Mesenchymal stem cell (in vitro differentiated cells and primary cell): ENCODE data around the gene ASB16.

Experiments
- DNase-seq: peaks from one replicate; pipeline ENCODE4 v3.0.0-alpha.2; 2013
- H2AFZ ChIP-seq: one replicate; pipeline ENCODE4 v1.6.1; 2013; ENCODE audit warnings: low read depth, mild to moderate bottlenecking, control low read depth, inconsistent platforms, low read length, moderate library complexity
- H2AK5ac ChIP-seq: 2 replicates; pipeline ENCODE4 v1.6.1; 2013; ENCODE audit warnings: low read length, moderate library complexity, mild to moderate bottlenecking, inconsistent platforms; ENCODE audit not compliant: severe bottlenecking
- H2BK120ac ChIP-seq: one replicate; pipeline ENCODE4 v1.6.1; 2013; ENCODE audit warnings: low read depth, mild to moderate bottlenecking, inconsistent platforms, low read length, moderate library complexity
- H2BK12ac ChIP-seq, 2 experiments: one replicate each; pipeline ENCODE4 v1.6.1; 2013; ENCODE audit warnings: inconsistent platforms in 2 of 2, low read length in 2 of 2, mild to moderate bottlenecking in 2 of 2, moderate library complexity in 2 of 2, control low read depth in 1 of 2
- H2BK15ac ChIP-seq: one replicate; pipeline ENCODE4 v1.6.1; 2013; ENCODE audit warnings: mild to moderate bottlenecking, low read depth, inconsistent platforms; ENCODE audit not compliant: poor library complexity, severe bottlenecking
- H2BK5ac ChIP-seq: 2 replicates; pipeline ENCODE4 v1.6.1; 2013; ENCODE audit warnings: low read depth, mild to moderate bottlenecking, low read length, control low read depth, inconsistent platforms; ENCODE audit not compliant: poor library complexity, severe bottlenecking
- H3K14ac ChIP-seq, 2 experiments: one replicate each; pipeline ENCODE4 v1.6.1; 2013; ENCODE audit warnings: inconsistent platforms in 2 of 2, low read length in 2 of 2, control low read depth in 1 of 2, mild to moderate bottlenecking in 1 of 2, moderate library complexity in 1 of 2
- H3K18ac ChIP-seq, 2 experiments: one replicate each; pipeline ENCODE4 v1.6.1; 2013; ENCODE audit warnings: inconsistent platforms in 2 of 2, low read length in 2 of 2, control low read depth in 1 of 2, low read depth in 1 of 2, mild to moderate bottlenecking in 1 of 2
- H3K23ac ChIP-seq, 2 experiments: one replicate each; pipeline ENCODE4 v1.6.1; 2013; ENCODE audit warnings: inconsistent platforms in 2 of 2, low read length in 2 of 2, mild to moderate bottlenecking in 2 of 2, moderate library complexity in 2 of 2, control low read depth in 1 of 2
- H3K27ac ChIP-seq: 2 replicates; pipeline ENCODE4 v1.5.1; 2013; ENCODE audit warnings: mild to moderate bottlenecking, moderate library complexity, low read length, control low read depth, inconsistent platforms; ENCODE audit not compliant: poor library complexity, severe bottlenecking
- H3K27me3 ChIP-seq, 2 experiments: 2 replicates each; pipeline versions ENCODE4 v1.6.1 to v1.7.0; 2013; ENCODE audit warnings: low read length in 2 of 2, mild to moderate bottlenecking in 2 of 2, moderate library complexity in 2 of 2, control low read depth in 1 of 2, inconsistent platforms in 1 of 2; ENCODE audit not compliant: control insufficient read depth in 1 of 2, insufficient read depth in 1 of 2
- H3K36me3 ChIP-seq, 2 experiments: 2 replicates each; pipeline versions ENCODE4 v1.6.1 to v1.7.0; 2013; ENCODE audit warnings: low read length in 2 of 2, control low read depth in 1 of 2, inconsistent platforms in 1 of 2, low read depth in 1 of 2, mild to moderate bottlenecking in 1 of 2; ENCODE audit not compliant: insufficient read depth in 2 of 2, control insufficient read depth in 1 of 2
- H3K4ac ChIP-seq, 2 experiments: one replicate each; pipeline ENCODE4 v1.6.1; 2013; ENCODE audit warnings: inconsistent platforms in 2 of 2, low read length in 2 of 2, mild to moderate bottlenecking in 2 of 2, moderate library complexity in 2 of 2, control low read depth in 1 of 2, low read depth in 1 of 2
- H3K4me1 ChIP-seq: 2 replicates; pipeline ENCODE4 v1.6.1; 2013; ENCODE audit warnings: low read depth, low read length, control low read depth; ENCODE audit not compliant: control insufficient read depth, insufficient read depth
- H3K4me2 ChIP-seq: 2 replicates; pipeline ENCODE4 v1.6.1; 2013; ENCODE audit warnings: low read length, mild to moderate bottlenecking, inconsistent platforms; ENCODE audit not compliant: poor library complexity, severe bottlenecking
- H3K4me3 ChIP-seq, 2 experiments: 2 replicates each; pipeline versions ENCODE4 v1.5.1 to v1.7.0; 2013; ENCODE audit warnings: low read length in 2 of 2, mild to moderate bottlenecking in 2 of 2, control low read depth in 1 of 2, low read depth in 1 of 2; ENCODE audit not compliant: insufficient read depth in 1 of 2
- H3K79me1 ChIP-seq: replicated peaks from 2 replicates; pipeline ENCODE4 v1.6.1; 2013; ENCODE audit warnings: mild to moderate bottlenecking, control low read depth, low read length, inconsistent platforms; ENCODE audit not compliant: poor library complexity, severe bottlenecking
- H3K9ac ChIP-seq: 2 replicates; pipeline ENCODE4 v1.7.0; 2013; ENCODE audit warnings: mild to moderate bottlenecking, low read length, moderate library complexity
- H3K9me3 ChIP-seq: 2 replicates; pipeline ENCODE4 v1.7.0; 2013; ENCODE audit warnings: mild to moderate bottlenecking, low read length; ENCODE audit not compliant: control insufficient read depth
- H4K8ac ChIP-seq: one replicate; pipeline ENCODE4 v1.6.1; 2013; ENCODE audit warnings: inconsistent platforms, mild to moderate bottlenecking, low read length, moderate library complexity
- H4K91ac ChIP-seq: one replicate; pipeline ENCODE4 v1.6.1; 2013; ENCODE audit warnings: mild to moderate bottlenecking, low read length, inconsistent platforms
- WGBS: methylation state at CpG from one replicate; pipeline ENCODE4 v1.1.7; 2013; ENCODE audit warnings: mixed read lengths; 5-methylcytosine and 5-hydroxymethylcytosine counted together

The ASB16 gene

GRCh38 chr17:44187131-44187899 lies 16.8 kb downstream of the ASB16 start:
- Histone ChIP-seq H3K23ac (no peak overlapping the region), H3K14ac (peak overlapping the region in 1 of 2 experiments; percentile 53), H3K4me1 (peaks cover 16% of the 10 kb centered on the region), H3K79me1 (peaks cover 20% of the 10 kb centered on the region), H4K8ac (peak overlapping the region; percentile 99), H2AFZ (peak overlapping the region; percentile 36), H4K91ac (peak overlapping the region; percentile 98), H2BK12ac (peak overlapping the region; percentile 59 to 75), H3K27me3 (no peaks in the 10 kb centered on the region), H3K9ac (peak overlapping the region; percentile 98), H2BK5ac (peak overlapping the region; percentile 96), H3K4me2 (peak overlapping the region; percentile 48), H3K9me3 (no peaks in the 10 kb centered on the region), H3K27ac (peak overlapping the region; percentile 99), H3K4ac (peak overlapping the region; percentile 90 to 92), H3K4me3 (peak overlapping the region; percentile 90 to 95), H2AK5ac (peak overlapping the region; percentile 1), H2BK15ac (peak overlapping the region; percentile 73), H2BK120ac (peak overlapping the region; percentile 99), H3K18ac (peak overlapping the region; percentile 94), H3K36me3 (peaks cover 38 to 41% of the 10 kb centered on the region in 2 experiments)
- peak; percentile 32 for DNase-seq
- 9% methylated on average over 28 of the region's 32 CpGs for WGBS

- Histone ChIP-seq H3K4me2 (peak overlapping the region; percentile 14), H2AFZ (no peak overlapping the region), H4K91ac (no peak overlapping the region), H3K18ac (no peak overlapping the region), H3K14ac (no peak overlapping the region), H3K4ac (no peak overlapping the region), H3K79me1 (peaks cover 21% of the 10 kb centered on the region), H4K8ac (no peak overlapping the region), H3K4me3 (peak overlapping the region in 1 of 2 experiments; percentile 95), H3K23ac (no peak overlapping the region), H2BK15ac (no peak overlapping the region), H3K36me3 (peaks cover 44 to 46% of the 10 kb centered on the region in 2 experiments), H2BK120ac (no peak overlapping the region), H2BK12ac (no peak overlapping the region), H3K4me1 (peaks cover 25% of the 10 kb centered on the region), H3K9me3 (no peaks in the 10 kb centered on the region), H2AK5ac (no peak overlapping the region), H2BK5ac (no peak overlapping the region), H3K27me3 (no peaks in the 10 kb centered on the region), H3K27ac (no peak overlapping the region), H3K9ac (peak overlapping the region; percentile 98)
- DNase-seq = no peak
- 92% methylated on average over 9 of the region's 12 CpGs for WGBS
Measured at GRCh38 chr17:44188576-44189403, 18.3 kb downstream of the ASB16 start.

GRCh38 chr17:44190481-44190880 lies 20.0 kb downstream of the ASB16 start:
- H2AK5ac ChIP-seq = no peak overlapping the region
- peaks cover 22% of the 10 kb centered on the region for H3K4me1 ChIP-seq
- no peak overlapping the region for H4K91ac ChIP-seq
- no peak overlapping the region for H3K4me2 ChIP-seq
- no peak overlapping the region for H3K4ac ChIP-seq
- no peaks in the 10 kb centered on the region for H3K27me3 ChIP-seq
- H3K9ac ChIP-seq = no peak overlapping the region
- 94% methylated on average over 9 of the region's 10 CpGs for WGBS
- H3K9me3 ChIP-seq = no peaks in the 10 kb centered on the region
- H2BK5ac ChIP-seq = no peak overlapping the region
- no peak overlapping the region for H3K18ac ChIP-seq
- H2AFZ ChIP-seq = no peak overlapping the region
- H2BK15ac ChIP-seq = no peak overlapping the region
- no peak overlapping the region for H2BK120ac ChIP-seq
- H3K23ac ChIP-seq = no peak overlapping the region
- H2BK12ac ChIP-seq = no peak overlapping the region
- no peak overlapping the region for H3K4me3 ChIP-seq
- H3K36me3 ChIP-seq = peaks cover 57 to 63% of the 10 kb centered on the region in 2 experiments
- peaks cover 29% of the 10 kb centered on the region for H3K79me1 ChIP-seq
- no peak overlapping the region for H3K27ac ChIP-seq
- no peak overlapping the region for H4K8ac ChIP-seq
- no peak for DNase-seq
- no peak overlapping the region for H3K14ac ChIP-seq

GRCh38 chr17:44191369-44191768 lies 20.9 kb downstream of the ASB16 start:
- H4K91ac ChIP-seq = no peak overlapping the region

More at GRCh38 chr17:44191369-44191768, 20.9 kb downstream of the ASB16 start:
- no peak overlapping the region for H3K18ac ChIP-seq
- H4K8ac ChIP-seq = no peak overlapping the region
- H3K4me2 ChIP-seq = no peak overlapping the region
- DNase-seq = no peak
- H3K4me1 ChIP-seq = peaks cover 21% of the 10 kb centered on the region
- no peak overlapping the region for H3K4me3 ChIP-seq
- H2BK120ac ChIP-seq = no peak overlapping the region
- no peak overlapping the region for H3K4ac ChIP-seq
- H3K14ac ChIP-seq = no peak overlapping the region
- peaks cover 31% of the 10 kb centered on the region for H3K79me1 ChIP-seq
- no peak overlapping the region for H2BK5ac ChIP-seq
- peaks cover 66 to 71% of the 10 kb centered on the region in 2 experiments for H3K36me3 ChIP-seq
- no peak overlapping the region for H2BK15ac ChIP-seq
- H3K23ac ChIP-seq = no peak overlapping the region
- H3K27me3 ChIP-seq = no peaks in the 10 kb centered on the region
- H2AFZ ChIP-seq = no peak overlapping the region
- H3K9me3 ChIP-seq = no peaks in the 10 kb centered on the region
- H2BK12ac ChIP-seq = no peak overlapping the region
- no peak overlapping the region for H3K9ac ChIP-seq
- WGBS = 99% methylated on average over 5 of the region's 5 CpGs
- no peak overlapping the region for H3K27ac ChIP-seq
- no peak overlapping the region for H2AK5ac ChIP-seq
